GM18511 (cell line): ENCODE results near the gene ALG14.
A peak's percentile ranks its signal among the peaks of the same experiment; 100 is the strongest.

Source experiments
- ATAC-seq: cut with Tn5 transposase; IDR thresholded peaks from one replicate; pipeline ENCODE4 v1.9.1; 2021; ENCODE audit warnings: mild to moderate bottlenecking, moderate library complexity; ENCODE audit not compliant: unreplicated experiment

ALG14 gene

DNA sequence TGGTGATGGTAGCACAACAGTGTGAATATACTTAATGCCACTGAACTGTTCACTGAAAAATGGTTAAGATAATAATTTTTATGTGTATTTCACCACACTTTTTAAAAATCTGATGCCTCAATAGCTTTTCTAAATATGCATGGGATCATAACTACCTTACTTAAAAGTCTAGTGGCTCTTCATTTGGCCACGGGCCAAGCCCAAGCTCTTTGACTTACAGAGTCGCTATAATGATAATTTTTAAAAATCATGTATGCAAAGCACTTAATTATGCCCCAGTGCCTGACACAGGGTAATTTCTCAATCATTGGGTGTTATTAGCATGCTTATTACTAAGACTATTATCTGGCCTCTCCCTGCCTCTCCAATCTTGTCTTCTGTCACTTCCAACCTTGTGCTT, 138.2 kb downstream of the ALG14 start:
- ATAC-seq, result no peak

DNA sequence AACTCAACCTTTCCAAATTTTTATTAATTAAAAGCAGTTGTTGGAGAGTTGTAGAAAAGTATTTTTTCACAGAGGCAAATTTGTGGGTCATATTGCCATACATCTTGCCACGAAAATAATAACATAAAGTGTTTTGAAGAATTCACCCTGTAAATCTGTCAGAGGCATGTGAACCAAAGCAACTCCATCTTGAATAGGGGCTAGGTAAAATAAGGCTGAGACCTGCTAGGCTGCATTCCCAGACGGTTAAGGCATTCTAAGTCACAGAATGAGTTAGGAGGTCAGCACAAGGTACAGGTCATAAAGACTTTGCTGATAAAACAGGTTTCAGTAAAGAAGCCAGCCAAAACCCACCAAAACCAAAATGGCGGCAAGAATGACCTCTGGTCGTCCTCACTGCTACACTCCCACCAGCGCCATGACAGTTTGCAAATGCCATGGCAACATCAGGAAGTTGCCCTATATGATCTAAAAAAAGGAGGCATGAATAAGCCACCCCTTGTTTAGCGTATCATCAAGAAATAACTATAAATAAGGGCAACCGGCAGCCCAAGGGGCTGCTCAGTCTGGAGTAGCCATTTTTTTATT, 141.4 kb downstream of the ALG14 start:
- no peak for ATAC-seq

DNA sequence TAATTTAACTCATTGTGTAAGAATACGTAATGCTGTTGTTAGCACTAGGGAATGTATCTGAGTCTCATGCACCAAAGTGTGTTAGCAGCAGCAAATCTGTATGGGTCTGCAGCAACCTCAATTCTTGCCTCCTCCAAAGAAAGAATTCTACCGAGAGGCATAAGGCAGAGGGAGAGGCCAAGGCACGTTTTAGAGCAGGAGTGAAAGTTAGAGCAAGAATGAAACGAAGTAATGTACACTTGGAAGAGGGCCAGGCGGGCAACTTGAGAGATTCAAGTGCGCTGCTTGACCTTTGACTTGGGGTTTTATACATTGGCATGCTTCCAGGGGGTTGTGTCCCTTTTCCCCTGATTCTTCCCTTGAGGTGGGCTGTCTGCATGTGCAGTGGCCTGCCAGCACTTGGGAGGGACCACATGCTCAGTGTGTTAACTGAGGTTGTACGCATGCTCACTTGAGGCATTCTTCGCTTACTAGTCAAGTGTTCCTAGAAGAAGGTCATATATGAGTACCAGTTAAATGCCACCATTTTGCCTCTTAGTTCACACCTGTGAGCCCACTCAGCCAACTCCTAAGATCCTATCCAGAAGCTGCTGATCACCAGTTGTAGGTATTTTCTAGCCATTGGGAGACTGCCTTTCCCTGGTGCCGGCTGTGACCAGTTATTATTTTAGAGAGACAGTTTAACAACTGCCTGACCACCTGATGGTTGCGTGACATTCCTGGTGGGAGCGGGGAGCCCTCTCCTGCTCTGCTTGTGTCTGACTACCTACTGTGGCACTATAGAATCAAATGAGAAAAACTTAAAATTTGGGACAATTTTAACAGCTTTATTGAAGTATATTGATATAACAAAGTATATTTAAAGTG, 143.2 kb downstream of the ALG14 start:
- ATAC-seq, result no peak

DNA sequence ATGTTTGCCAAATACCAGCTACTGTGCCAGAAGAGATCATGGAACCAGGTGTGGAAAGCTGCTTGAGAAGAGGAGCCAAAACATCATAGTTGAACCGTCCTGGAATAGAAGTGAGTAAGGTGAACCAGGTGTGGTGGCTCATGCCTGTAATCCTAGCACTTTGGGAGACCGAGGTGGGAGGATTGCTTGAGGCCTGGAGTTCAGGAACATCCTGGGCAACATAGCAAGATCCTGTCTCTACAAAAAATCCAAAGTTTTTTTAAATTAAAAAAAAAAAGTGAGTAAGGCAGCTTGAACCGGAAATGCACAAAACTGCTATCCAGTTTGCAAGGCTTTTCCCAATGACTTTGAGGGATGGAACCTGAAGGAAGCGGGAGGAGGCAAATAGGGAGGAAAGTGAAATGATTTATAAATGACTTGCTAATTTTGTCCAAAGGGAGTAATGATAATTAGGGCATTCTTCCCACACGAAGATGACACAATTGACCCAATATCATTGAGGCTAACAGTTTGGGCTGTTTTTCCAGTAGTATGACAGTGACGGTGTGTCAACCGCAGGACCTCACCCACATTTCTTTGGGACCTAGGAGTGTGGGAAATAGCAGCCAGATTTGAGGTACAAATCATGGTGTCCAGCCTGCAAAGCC, 144.3 kb downstream of the ALG14 start:
- no peak for ATAC-seq

DNA sequence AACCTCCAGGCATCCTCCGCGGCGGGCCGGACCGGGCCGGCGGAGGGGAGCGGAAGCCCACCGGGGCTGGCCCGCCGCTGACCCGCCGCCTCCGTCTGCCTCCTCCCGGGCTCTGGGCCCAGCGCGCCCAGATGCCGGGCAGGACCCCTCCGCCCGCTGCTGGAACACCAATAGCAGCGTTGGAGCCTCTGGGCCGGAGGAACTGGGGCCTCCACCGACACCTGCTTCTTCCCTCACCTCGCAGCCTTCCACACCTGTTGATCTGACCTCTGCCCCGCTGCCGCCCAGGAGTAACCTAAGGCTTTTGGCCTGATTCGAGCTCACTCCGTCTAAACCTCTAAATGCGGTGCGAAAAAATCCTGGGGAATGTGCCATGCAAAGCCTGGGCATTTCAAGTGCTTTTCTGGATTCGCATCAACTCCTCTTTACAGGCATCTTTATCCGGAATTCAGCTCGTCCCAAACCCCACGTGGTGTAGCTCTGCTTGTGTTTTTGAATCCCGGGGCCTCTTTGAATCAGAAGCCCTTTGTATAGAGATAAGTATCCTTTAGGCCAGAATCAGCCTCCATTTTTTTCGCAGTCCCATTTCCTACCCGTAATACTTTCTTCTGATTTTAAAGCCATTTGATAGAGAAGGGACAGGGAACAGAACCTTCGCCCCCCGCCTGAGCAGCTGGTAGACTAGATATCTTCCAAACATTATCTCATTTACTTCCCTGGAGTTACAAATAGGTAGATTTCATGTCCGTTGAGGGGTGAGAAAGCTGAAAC, 145.2 kb downstream of the ALG14 start:
- ATAC-seq, result peak; percentile 19

DNA sequence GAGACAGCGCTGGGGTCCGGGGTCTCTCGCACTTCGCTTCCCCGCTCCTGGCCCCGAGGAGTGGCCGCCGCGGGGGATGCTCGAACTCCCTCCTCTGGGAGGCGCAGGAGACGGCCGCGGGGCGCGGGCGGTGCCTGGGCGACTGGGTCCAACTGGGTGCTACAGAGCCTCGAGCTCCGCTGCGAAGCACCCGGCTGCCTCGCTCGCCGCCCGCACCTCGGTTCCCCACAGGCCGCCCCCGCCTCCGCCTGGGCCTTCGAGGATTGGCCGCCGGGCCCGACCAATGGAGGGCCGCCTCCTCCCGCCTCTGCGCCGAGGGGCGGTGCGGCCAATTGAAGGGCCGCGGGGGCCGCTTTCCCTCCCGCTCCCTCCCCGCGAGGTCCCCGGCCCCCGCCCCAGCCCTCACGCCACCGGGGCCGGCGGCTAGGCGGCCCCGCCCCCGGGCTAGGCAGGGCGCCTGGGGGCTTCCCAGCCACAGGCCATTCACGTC, 145.8 kb downstream of the ALG14 start, which contains the start of gene CNN3:
CNN3 (minus strand) TSS at position 196 of the 490 bp plus-strand sequence. CDS start 216 bp downstream, outside the sequence.
- ATAC-seq, result peak; percentile 89

DNA sequence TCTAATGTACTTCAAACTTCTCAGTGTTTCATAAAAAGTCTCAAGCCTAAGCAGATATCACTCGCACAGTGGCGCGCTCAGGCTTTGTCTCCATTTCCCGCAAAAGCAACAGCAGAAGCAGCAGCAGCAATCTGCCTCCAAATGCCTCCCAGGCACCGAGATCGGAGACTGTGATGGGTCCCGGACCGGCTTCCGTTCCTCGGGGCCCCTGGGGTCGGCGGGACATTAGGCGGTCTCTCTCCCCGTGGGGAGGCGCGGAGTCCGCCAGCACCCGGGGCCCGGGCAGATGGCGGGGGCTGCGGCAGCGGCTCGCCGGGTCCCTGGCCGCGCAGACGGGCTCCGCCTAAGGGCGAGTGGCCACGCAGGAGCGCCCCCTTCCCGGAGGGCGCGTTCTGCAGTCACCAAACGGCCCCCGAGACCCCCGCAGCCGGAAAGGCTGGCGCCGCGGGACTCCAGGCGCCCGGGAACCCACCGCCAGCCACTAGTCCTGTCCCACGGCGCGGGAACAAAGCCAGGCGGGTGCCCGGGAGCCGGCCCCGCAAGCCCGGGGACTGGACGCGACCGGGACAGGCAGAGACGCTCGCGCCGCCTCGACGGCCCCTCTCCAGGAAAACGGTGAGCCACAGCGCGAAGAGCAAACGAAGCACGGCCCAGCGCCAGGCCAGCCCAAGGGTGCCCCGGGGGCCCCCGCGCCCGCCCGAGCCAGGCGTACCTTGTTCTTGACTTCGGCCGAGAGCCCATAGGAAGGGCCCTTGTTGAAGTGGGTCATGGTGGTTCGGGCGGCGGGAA, 146.4 kb downstream of the ALG14 start:
- peak; percentile 34 for ATAC-seq

DNA sequence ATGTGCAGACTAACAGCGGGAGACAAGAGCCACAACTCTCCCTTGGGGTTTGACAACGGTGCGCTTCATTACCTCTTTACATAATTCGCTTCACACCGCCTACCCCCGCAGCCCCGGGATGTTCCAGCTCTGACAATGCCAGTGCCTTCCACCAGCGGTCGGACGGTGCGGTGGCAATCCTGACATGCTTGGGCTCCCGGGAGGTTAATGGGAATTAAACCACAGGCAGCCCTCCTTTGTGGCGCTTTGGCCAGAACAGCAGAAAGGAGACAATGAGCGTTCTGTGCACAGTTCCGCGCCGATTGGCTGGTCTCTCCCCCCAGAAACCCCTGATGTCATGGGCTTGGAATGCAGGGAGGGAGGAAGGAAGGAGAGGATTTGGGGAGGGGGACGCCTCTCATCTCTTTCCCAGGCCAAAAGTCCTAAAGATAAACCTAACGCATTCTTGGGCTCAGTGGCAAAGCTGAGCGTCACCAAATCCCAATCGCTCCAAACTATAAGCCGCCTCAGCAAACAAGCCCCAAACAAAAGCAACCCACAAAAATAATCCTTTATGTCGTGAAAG, 147.1 kb downstream of the ALG14 start:
- peak; percentile 35 for ATAC-seq

DNA sequence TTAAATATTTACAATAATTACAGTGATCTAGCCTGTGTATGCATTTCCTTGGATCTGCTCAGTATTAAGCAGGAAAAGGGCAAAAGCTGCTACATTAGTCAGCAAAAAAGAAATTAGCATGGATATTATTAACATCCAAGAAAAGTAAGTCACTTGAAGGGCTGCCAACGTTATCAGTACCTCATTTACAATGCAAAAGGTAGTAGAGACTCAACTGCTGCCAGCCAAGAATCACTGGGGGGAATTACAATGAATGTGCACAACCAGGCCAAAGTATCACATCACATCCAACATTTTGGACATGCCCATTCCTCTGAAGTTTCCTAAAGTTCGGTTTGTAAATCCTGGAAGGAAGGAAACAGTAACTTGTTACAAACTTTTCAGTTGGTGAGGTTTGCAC, 147.7 kb downstream of the ALG14 start:
- ATAC-seq, result no peak
